Kidney (tissue), 14 donors: Measurements from ENCODE around the gene TRPC3. TPM values are rescaled to one million over a fixed set of nuclear protein-coding genes. Genes with fewer than 3 reads are reported as not detected.
"Not testable (repeated sequence)": the region's sequence is repeated elsewhere in the genome, so short reads cannot be mapped to it uniquely, and the experiment has no call there.

Experiments
- DNase-seq, 5 donors: peaks; one replicate each; pipeline ENCODE4 v3.0.0-alpha.2; 2013 to 2020
- FAIRE-seq: peaks from 2 replicates; lab custom pipeline; 2012; peaks lifted over from hg19 to GRCh38; lab: Jason Lieb, UNC
- H3K27ac ChIP-seq, 2 donors: one replicate each; pipeline ENCODE4 v1.7.0; 2013; ENCODE audit warnings: low read depth in 2 of 2, low read length in 2 of 2, inconsistent platforms in 1 of 2
- H3K27me3 ChIP-seq: one replicate; pipeline ENCODE4 v1.7.1; 2013; ENCODE audit warnings: low read length, inconsistent platforms; ENCODE audit not compliant: control insufficient read depth, insufficient read depth
- H3K36me3 ChIP-seq, 3 donors: one replicate each; pipeline versions ENCODE4 v1.7.0 to v1.7.1; 2013; ENCODE audit warnings: low read length in 3 of 3, control low read depth in 1 of 3, inconsistent platforms in 1 of 3; ENCODE audit not compliant: insufficient read depth in 3 of 3, control insufficient read depth in 2 of 3
- H3K4me1 ChIP-seq, 3 donors: one replicate each; pipeline versions ENCODE4 v1.7.0 to v1.7.1; 2013; ENCODE audit warnings: low read length in 3 of 3, inconsistent platforms in 1 of 3, low read depth in 1 of 3; ENCODE audit not compliant: control insufficient read depth in 2 of 3, insufficient read depth in 2 of 3
- H3K4me3 ChIP-seq, 3 donors: one replicate each; pipeline versions ENCODE4 v1.7.0 to v1.8.1; 2013; ENCODE audit warnings: low read length in 3 of 3, control low read depth in 1 of 3, inconsistent platforms in 1 of 3
- H3K9ac ChIP-seq, 3 donors: one replicate each; pipeline versions ENCODE4 v1.7.0 to v1.7.1; 2013; ENCODE audit warnings: low read length in 3 of 3, control low read depth in 1 of 3, inconsistent platforms in 1 of 3
- H3K9me3 ChIP-seq, 3 donors: one replicate each; pipeline versions ENCODE4 v1.7.0 to v1.7.1; 2013; ENCODE audit warnings: low read length in 3 of 3, control low read depth in 1 of 3, inconsistent platforms in 1 of 3; ENCODE audit not compliant: control insufficient read depth in 2 of 3, insufficient read depth in 1 of 3
- intact Hi-C: fragments of 100-400 bp; cut with DNase I; formaldehyde crosslinking; loops from one replicate; pipeline ENCODE4 v1.11.1; 2022
- polyA plus RNA-seq: library from polyadenylated mRNA; stranded (reverse); fragments of 350-450 nt; fragmentation: Illumina TruSeq; extraction: RNeasy Lipid Tissue Mini Kit (QIAGEN cat#74804); gene quantifications from one replicate; pipeline ENCODE4 v1.2.3, GENCODE V29; 2014; ENCODE audit warnings: low read depth, low replicate concordance; ENCODE audit not compliant: insufficient read depth
- total RNA-seq: library from RNA; stranded (reverse); fragmentation: NEBNext Ultra II Directional; extraction: Animal tissue kit (Norgen Biotek cat#: 25700); gene quantifications from one replicate; pipeline ENCODE4 v1.2.1, GENCODE V29; 2021
- TF ChIP-seq, protein P1 (sequence below): IDR thresholded peaks from 3 replicates; pipeline ENCODE4 v1.5.1; 2012; ENCODE audit warnings: mild to moderate bottlenecking, moderate library complexity, borderline replicate concordance; ENCODE audit not compliant: insufficient read depth; ENCODE audit errors: extremely low read depth
- donor health status: control.
- donor health status: control.
- donor health status: control.
- donor health status: control.
- donor health status: control.
- donor health status: DM: yes; HTN: yes; CAD: no.
- donor health status: Normal renal cell carcinoma (clear cell type).

Gene TRPC3
- total and polyA plus RNA-seq, 2 donors from 2014 or later: 0.17 to 0.44 TPM

DNA sequence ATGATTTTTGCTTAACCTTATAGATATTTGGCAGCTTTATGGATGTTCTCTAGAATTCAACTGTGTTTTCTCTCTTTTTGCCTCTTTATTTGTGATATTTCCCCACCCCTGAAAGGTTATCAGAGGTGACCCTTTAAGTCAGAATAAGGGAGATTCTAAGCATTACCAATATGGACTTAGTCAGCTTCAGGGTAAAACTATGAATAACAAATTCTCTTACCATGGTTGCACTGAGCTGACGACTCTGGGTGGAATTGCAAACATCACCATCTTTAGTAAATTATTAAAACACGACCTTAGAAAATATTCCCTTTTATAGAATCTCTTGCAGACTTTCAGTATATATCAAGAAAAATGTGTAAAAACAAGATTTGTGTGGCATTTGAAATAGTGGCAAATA, 21.6 kb downstream of the TRPC3 start:
- FAIRE-seq: no peak
- Histone ChIP-seq H3K9me3 (no peaks in the 10 kb centered on the region), H3K4me1 (no peaks in the 10 kb centered on the region)

DNA sequence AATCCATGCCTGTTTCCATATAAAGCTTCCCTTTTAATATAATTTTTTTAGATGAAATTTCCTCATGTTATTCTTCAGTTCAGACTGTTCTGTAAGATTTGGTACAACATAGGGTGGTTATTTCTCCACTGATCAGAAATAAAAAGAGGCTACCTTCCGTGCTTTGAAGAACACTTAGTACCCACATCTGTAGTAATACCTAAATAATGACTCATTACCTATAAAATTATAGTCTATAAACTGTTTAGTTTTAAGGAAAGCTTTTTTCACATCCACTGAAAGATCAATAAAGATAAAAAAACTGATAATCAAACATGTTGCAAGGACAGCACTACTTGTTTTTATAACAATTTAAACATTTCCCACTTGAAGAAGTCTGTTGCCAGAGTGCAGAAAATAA, 23.9 kb downstream of the TRPC3 start:
- FAIRE-seq (no peak), DNase-seq (no peak)
- Histone ChIP-seq H3K4me3 (no peak overlapping the region), H3K27me3 (no peaks in the 10 kb centered on the region), H3K27ac (no peak overlapping the region), H3K9ac (no peak overlapping the region), H3K4me1 (no peaks in the 10 kb centered on the region), H3K9me3 (no peaks in the 10 kb centered on the region), H3K36me3 (no peaks in the 10 kb centered on the region)
- TF ChIP-seq, protein P1, sequence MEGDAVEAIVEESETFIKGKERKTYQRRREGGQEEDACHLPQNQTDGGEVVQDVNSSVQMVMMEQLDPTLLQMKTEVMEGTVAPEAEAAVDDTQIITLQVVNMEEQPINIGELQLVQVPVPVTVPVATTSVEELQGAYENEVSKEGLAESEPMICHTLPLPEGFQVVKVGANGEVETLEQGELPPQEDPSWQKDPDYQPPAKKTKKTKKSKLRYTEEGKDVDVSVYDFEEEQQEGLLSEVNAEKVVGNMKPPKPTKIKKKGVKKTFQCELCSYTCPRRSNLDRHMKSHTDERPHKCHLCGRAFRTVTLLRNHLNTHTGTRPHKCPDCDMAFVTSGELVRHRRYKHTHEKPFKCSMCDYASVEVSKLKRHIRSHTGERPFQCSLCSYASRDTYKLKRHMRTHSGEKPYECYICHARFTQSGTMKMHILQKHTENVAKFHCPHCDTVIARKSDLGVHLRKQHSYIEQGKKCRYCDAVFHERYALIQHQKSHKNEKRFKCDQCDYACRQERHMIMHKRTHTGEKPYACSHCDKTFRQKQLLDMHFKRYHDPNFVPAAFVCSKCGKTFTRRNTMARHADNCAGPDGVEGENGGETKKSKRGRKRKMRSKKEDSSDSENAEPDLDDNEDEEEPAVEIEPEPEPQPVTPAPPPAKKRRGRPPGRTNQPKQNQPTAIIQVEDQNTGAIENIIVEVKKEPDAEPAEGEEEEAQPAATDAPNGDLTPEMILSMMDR: no peak
- intact Hi-C loops: no loop called here

More for the DNA sequence above, 21.6 kb downstream of the TRPC3 start:
- H3K4me3 ChIP-seq: no peak overlapping the region
- no peak overlapping the region for H3K9ac ChIP-seq
- TF ChIP-seq, protein P1: no peak
- no peaks in the 10 kb centered on the region for H3K36me3 ChIP-seq
- intact Hi-C loops: no loop called here
- no peak for DNase-seq
- H3K27ac ChIP-seq: no peak overlapping the region
- no peaks in the 10 kb centered on the region for H3K27me3 ChIP-seq

DNA sequence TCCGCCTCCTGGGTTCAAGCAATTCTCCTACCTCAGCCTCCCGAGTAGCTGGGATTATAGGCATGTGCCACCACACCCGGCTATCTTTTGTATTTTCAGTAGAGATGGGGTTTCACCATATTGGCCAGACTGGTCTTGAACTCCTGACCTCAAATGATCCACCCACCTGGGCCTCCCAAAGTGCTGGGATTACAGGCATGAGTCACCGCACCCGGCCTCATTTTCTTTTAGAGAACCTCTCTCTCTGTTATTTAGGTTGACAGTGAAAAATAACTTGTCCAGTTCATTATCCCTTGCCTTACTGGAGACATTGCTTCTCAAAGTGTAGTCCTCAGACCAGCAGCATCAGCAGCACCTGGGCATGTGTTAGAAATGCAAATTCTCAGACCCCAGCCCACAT, 25.4 kb downstream of the TRPC3 start:
- H3K4me3 ChIP-seq, H3K27me3 ChIP-seq, H3K9ac ChIP-seq, intact Hi-C loops, H3K4me1 ChIP-seq, FAIRE-seq, DNase-seq, H3K27ac ChIP-seq, H3K36me3 ChIP-seq, H3K9me3 ChIP-seq: not testable (repeated sequence)

DNA sequence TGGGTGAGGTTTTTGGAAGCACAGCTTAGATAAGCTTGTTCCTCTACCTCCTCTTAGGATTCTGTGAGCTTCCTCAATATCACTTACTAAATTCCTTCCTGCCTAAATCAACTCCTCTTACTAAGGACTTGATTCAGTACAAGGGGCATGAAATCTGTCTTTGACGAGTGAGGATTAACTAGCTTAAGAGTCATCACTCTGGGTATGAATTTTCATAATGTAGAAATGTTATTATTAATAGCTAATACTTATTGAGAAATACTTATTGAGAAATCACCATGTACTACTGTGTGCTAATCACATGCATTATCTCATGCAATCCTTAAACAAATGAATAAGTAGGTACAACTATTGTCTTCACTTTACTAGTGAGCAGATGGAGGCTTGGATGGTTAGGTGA, 28.6 kb downstream of the TRPC3 start:
- TF ChIP-seq, protein P1: no peak
- DNase-seq (no peak), FAIRE-seq (no peak)
- Histone ChIP-seq H3K4me1 (no peaks in the 10 kb centered on the region), H3K4me3 (no peak overlapping the region), H3K27me3 (no peaks in the 10 kb centered on the region), H3K9me3 (no peaks in the 10 kb centered on the region), H3K9ac (no peak overlapping the region), H3K36me3 (no peaks in the 10 kb centered on the region), H3K27ac (no peak overlapping the region)
- intact Hi-C loops: no loop called here
